Measurements from ENCODE around the gene SHC4. TPM values are rescaled to one million over a fixed set of nuclear protein-coding genes. Genes with fewer than 3 reads are reported as not detected.

SHC4 gene
- total RNA-seq, 1 experiment from 2014 or later = 0.44 TPM

DNA sequence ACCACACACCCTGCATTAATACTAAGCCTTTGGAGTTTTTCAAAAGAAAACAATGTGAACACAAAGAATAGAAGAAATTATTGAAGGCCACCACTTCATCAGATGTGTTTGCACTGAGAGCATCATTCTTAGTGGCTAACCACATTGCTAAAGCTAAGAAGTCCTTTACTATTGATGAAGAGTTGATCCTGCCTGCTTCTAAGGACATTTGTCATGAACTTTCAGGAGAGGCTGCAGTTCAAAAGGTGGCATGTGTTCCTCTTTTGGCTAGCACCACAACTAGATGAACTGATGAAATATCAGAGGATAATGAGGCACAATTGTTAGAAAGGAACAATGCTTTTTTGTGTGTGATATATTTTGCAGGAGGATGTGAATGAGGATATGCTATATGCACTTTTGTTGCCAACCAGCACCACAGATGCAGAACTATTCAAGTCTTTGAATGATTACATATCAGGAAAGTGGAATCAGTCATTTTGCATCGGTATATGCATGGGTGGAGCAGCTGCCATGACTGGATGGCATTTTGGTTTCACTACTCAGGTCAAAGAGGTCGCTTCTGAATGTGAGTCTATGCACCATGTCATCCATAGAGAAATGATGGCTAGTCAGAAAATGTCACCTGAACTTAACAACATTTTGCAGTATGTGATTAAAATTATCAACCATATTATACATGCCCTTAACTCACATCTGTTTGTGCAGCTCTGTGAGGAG lies 88.3 kb downstream of the SHC4 start:
- intact Hi-C loops (cut with micrococcal nuclease; ENCODE audit: unreplicated experiment) = no loop called here
- CTCF ChIA-PET = interaction anchor here (0.7 kb wide), 1 partner anchor 503 kb away, joined by 3 read pairs; no protein-coding TSS in a partner anchor
- POLR2A ChIA-PET (ENCODE audit: unreplicated experiment) = no interaction called here

DNA sequence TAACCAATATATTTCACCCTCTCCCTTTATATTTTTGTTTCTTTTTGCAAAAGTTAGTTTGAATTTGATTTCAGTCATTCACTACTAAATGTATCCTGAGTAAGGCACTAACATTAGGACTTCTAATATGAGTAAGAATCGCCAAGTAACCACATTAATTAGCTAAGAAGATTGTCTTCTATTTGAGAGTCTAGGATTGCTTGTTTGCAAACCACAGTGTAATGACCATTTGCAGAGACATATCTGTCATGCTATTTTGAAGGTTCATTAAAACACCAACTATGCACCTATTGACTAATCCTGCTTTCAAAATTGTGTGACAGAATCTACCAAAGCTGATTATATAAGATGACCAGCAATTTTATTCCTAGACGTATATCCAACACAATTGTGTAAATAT lies 91.1 kb downstream of the SHC4 start:
- H3K9me2 ChIP-seq (ENCODE audit: insufficient read depth) = no peaks in the 10 kb centered on the region
- 0 out of 2 replicates have a peak, but pooled peaks cover 7% of the 10 kb centered on the region for H3F3A ChIP-seq (ENCODE audit: insufficient read depth, low read depth)
- H4K20me1 ChIP-seq (ENCODE audit: insufficient read depth) = no peaks in the 10 kb centered on the region
- H3K9me3 ChIP-seq (ENCODE audit: insufficient read depth, low read depth) = no peaks in the 10 kb centered on the region
- BruUV-seq (replicated peaks) = no TSS peak
- no peak overlapping the region for H2AFZ ChIP-seq
- no peaks in the 10 kb centered on the region for H3K36me3 ChIP-seq (ENCODE audit: low read depth)
- H3K79me2 ChIP-seq (ENCODE audit: low read depth) = no peaks in the 10 kb centered on the region
- intact Hi-C loops (cut with micrococcal nuclease; ENCODE audit: unreplicated experiment) = no loop called here
- H3K27ac ChIP-seq = no peak overlapping the region
- peaks cover 38% of the 10 kb centered on the region for H3K4me1 ChIP-seq (replicated peaks; ENCODE audit: insufficient read depth)
- no peaks in the 10 kb centered on the region for H3K27me3 ChIP-seq (ENCODE audit: insufficient read depth, low read depth)
- TF ChIP-seq EZH2 (IDR thresholded peaks at IDR 0.05; ENCODE audit: low read depth) (no peak), CTCF (conservative IDR thresholded peaks at IDR 0.05) (no peak)
- H3K4me3 ChIP-seq = no peak overlapping the region
- DNase-seq = no peak
- ChIA-PET CTCF (no interaction called here), POLR2A (ENCODE audit: unreplicated experiment) (no interaction called here)
- no peak overlapping the region for H3K4me2 ChIP-seq

More for the DNA sequence above, 88.3 kb downstream of the SHC4 start:
- H3K4me1 ChIP-seq (replicated peaks; ENCODE audit: insufficient read depth) = peaks cover 29% of the 10 kb centered on the region
- H3K36me3 ChIP-seq (ENCODE audit: low read depth) = no peaks in the 10 kb centered on the region
- H3K4me2 ChIP-seq = no peak overlapping the region
- no peak overlapping the region for H2AFZ ChIP-seq
- H3K79me2 ChIP-seq (ENCODE audit: low read depth) = peaks cover 17% of the 10 kb centered on the region
- no peaks in the 10 kb centered on the region for H3K9me3 ChIP-seq (ENCODE audit: insufficient read depth, low read depth)
- no peak for DNase-seq
- H3K4me3 ChIP-seq = no peak overlapping the region
- no peaks in the 10 kb centered on the region for H4K20me1 ChIP-seq (ENCODE audit: insufficient read depth)
- no peak overlapping the region for H3K27ac ChIP-seq
- H3K27me3 ChIP-seq (ENCODE audit: insufficient read depth, low read depth) = no peaks in the 10 kb centered on the region
- no peaks in the 10 kb centered on the region for H3K9me2 ChIP-seq (ENCODE audit: insufficient read depth)
- TF ChIP-seq EZH2 (IDR thresholded peaks at IDR 0.05; ENCODE audit: low read depth) (no peak), CTCF (conservative IDR thresholded peaks at IDR 0.05) (no peak)
- BruUV-seq (replicated peaks) = no TSS peak
- H3F3A ChIP-seq (ENCODE audit: insufficient read depth, low read depth) = no peaks in the 10 kb centered on the region

- Histone ChIP-seq H3K27me3 (ENCODE audit: insufficient read depth, low read depth) (no peaks in the 10 kb centered on the region), H2AFZ (no peak overlapping the region), H3K9me3 (ENCODE audit: insufficient read depth, low read depth) (no peaks in the 10 kb centered on the region), H3K4me2 (no peak overlapping the region), H3F3A (ENCODE audit: insufficient read depth, low read depth) (0 out of 2 replicates have a peak, but pooled peaks cover 7% of the 10 kb centered on the region), H4K20me1 (ENCODE audit: insufficient read depth) (no peaks in the 10 kb centered on the region), H3K27ac (no peak overlapping the region), H3K36me3 (ENCODE audit: low read depth) (no peaks in the 10 kb centered on the region), H3K4me3 (no peak overlapping the region), H3K79me2 (ENCODE audit: low read depth) (no peaks in the 10 kb centered on the region), H3K4me1 (replicated peaks; ENCODE audit: insufficient read depth) (peaks cover 39% of the 10 kb centered on the region), H3K9me2 (ENCODE audit: insufficient read depth) (no peaks in the 10 kb centered on the region)
- DNase-seq = peak in 1 of 2 experiments; percentile 33
- TF ChIP-seq CTCF (conservative IDR thresholded peaks at IDR 0.05) (no peak), EZH2 (IDR thresholded peaks at IDR 0.05; ENCODE audit: low read depth) (no peak)
- intact Hi-C loops (cut with micrococcal nuclease; ENCODE audit: unreplicated experiment) = no loop called here
- CTCF ChIA-PET = no interaction called here
- no TSS peak for BruUV-seq (replicated peaks)
- POLR2A ChIA-PET (ENCODE audit: unreplicated experiment) = no interaction called here
These were observed 92.2 kb downstream of the SHC4 start for GRCh38 chr15:48871542-48871941.

Measured in PC-9 (cell line).